Activated CD4-positive, alpha-beta T cell treated with anti-CD3 and anti-CD28 coated beads, Interleukin-2, amount 50 U/mL, for 16 hours (primary cell): ENCODE results near the gene PCDHA3.
"Not testable (repeated sequence)": the region's sequence is repeated elsewhere in the genome, so short reads cannot be mapped to it uniquely, and the experiment has no call there.

Experiments
- DNase-seq: peaks from one replicate; pipeline ENCODE4 v3.0.0-alpha.2; 2020

The PCDHA3 gene

DNA sequence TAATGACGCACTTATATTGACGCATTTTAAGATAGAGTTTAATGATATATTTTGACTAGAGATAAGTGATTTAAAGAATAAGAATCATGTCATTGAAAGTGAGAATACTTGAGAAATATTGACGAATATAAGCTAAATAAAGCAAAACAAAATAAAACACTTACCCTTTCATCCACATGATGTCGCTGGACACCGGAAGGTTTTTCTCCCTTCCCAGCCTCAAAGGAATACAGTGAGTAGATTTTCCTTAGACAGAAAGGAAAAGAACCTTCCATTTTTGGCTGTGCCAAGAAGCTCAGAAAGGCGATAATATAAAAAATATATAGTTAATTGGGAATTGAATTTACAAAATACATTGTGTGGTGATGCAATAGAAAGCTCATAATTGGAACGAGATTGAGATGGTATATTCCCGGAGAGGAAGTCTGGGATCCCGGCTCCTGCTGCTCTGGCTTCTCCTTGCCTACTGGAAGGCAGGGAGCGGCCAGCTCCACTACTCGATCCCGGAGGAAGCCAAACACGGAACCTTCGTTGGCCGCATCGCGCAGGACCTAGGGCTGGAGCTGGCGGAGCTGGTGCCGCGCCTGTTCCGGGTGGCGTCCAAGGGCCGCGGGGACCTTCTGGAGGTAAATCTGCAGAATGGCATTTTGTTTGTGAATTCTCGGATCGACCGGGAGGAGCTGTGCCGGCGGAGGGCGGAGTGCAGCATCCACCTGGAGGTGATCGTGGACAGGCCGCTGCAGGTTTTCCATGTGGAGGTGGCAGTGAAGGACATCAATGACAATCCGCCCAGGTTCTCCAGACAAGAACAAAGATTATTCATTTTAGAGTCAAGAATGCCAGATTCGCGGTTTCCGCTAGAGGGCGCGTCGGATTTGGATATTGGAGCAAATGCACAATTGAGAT, 20.8 kb downstream of the PCDHA3 start, which contains the start of gene PCDHA5:
Gene PCDHA5, plus strand, starts transcription at position 239 of the 906 bp plus-strand sequence.
- DNase-seq, result peak; percentile 23

DNA sequence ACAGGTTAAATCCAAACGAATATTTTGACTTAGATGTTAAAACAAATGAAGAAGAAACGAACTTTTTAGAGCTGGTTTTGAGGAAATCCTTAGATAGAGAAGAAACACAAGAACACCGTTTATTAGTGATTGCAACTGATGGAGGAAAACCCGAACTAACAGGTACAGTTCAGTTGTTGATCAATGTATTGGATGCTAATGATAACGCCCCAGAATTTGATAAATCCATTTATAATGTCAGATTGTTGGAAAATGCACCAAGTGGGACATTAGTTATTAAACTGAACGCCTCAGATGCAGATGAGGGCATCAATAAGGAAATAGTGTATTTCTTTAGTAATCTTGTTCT, 21.4 kb downstream of the PCDHA3 start:
- no peak for DNase-seq

DNA sequence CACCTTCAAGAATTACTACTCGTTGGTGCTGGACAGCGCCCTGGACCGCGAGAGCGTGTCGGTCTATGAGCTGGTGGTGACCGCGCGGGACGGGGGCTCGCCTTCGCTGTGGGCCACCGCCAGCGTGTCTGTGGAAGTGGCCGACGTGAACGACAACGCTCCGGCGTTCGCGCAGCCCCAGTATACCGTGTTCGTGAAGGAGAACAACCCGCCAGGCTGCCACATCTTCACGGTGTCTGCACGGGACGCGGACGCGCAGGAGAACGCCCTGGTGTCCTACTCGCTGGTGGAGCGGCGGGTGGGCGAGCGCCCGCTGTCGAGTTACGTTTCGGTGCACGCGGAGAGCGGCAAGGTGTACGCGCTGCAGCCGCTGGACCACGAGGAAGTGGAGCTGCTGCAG, 22.1 kb downstream of the PCDHA3 start:
- DNase-seq, result not testable (repeated sequence)

- DNase-seq, result no peak
These were observed 22.6 kb downstream of the PCDHA3 start for GRCh38 chr5:140823475-140823874.

GRCh38 chr5:140827704-140828361, 27.0 kb downstream of the PCDHA3 start, which contains the start of gene PCDHA6:
PCDHA6 (plus strand) TSS chr5:140827960; CDS start chr5:140828092, 132 bp downstream.
- DNase-seq, result no peak

DNA sequence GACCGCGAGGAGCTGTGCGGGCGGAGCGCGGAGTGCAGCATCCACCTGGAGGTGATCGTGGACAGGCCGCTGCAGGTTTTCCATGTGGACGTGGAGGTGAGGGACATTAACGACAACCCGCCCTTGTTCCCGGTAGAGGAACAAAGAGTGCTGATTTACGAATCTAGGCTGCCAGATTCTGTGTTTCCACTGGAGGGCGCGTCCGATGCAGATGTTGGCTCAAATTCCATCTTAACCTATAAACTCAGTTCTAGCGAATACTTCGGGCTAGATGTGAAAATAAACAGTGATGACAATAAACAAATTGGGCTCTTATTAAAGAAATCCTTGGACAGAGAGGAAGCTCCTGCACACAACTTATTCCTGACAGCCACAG, 27.5 kb downstream of the PCDHA3 start:
- DNase-seq, result no peak

DNA sequence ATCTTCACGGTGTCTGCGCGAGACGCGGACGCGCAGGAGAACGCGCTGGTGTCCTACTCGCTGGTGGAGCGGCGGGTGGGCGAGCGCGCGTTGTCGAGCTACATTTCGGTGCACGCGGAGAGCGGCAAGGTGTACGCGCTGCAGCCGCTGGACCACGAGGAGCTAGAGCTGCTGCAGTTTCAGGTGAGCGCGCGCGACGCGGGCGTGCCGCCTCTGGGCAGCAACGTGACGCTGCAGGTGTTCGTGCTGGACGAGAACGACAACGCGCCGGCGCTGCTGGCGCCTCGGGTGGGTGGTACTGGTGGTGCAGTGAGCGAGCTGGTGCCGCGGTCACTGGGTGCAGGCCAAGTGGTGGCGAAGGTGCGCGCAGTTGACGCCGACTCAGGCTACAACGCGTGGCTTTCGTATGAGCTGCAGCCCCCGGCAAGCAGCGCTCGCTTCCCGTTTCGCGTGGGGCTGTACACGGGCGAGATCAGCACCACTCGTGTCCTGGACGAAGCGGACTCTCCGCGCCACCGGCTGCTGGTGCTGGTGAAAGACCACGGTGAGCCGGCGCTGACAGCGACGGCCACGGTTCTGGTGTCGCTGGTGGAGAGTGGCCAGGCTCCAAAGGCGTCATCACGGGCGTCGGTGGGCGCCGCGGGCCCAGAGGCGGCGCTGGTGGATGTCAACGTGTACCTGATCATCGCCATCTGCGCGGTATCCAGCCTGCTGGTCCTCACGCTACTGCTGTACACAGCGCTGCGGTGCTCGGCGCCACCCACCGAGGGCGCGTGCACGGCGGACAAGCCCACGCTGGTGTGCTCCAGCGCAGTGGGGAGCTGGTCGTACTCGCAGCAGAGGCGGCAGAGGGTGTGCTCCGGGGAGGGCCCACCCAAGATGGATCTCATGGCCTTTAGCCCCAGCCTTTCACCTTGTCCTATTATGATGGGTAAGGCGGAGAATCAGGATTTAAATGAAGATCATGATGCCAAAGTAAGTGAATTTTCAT, 28.9 kb downstream of the PCDHA3 start:
- not testable (repeated sequence) for DNase-seq

DNA sequence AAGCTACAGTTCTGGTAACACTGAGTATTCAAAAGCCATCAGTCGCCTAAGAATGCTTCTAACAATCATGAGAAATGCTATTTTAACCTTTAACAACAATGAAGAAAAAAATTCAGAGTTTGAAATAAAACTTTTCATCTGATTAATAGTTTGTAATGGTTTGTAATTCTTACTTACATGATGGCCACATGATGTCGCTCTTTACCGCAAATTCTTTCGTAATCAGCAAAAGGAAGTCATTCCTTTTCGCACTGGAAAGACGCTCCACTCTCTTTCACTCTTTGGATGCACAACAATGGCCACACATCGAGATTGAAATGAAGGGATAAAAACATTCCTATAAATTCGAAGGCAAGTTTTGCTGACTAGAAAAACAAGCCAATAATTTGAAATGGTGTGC, 33.1 kb downstream of the PCDHA3 start, which contains the start of gene PCDHA7:
Gene PCDHA7, plus strand, starts transcription at position 277 of the 400 bp plus-strand sequence. Its CDS starts 115 bp downstream, at position 392.
- no peak for DNase-seq

- not testable (repeated sequence) for DNase-seq
These were observed 33.7 kb downstream of the PCDHA3 start for GRCh38 chr5:140834439-140835008.

GRCh38 chr5:140835622-140836510, 35.0 kb downstream of the PCDHA3 start:
- DNase-seq, result no peak

- peak; percentile 2 for DNase-seq
These were observed 40.4 kb downstream of the PCDHA3 start, which contains the start of gene PCDHA8 for GRCh38 chr5:140840978-140841962. PCDHA8 (plus strand) TSS chr5:140841187; CDS start chr5:140841322, 135 bp downstream.

DNA sequence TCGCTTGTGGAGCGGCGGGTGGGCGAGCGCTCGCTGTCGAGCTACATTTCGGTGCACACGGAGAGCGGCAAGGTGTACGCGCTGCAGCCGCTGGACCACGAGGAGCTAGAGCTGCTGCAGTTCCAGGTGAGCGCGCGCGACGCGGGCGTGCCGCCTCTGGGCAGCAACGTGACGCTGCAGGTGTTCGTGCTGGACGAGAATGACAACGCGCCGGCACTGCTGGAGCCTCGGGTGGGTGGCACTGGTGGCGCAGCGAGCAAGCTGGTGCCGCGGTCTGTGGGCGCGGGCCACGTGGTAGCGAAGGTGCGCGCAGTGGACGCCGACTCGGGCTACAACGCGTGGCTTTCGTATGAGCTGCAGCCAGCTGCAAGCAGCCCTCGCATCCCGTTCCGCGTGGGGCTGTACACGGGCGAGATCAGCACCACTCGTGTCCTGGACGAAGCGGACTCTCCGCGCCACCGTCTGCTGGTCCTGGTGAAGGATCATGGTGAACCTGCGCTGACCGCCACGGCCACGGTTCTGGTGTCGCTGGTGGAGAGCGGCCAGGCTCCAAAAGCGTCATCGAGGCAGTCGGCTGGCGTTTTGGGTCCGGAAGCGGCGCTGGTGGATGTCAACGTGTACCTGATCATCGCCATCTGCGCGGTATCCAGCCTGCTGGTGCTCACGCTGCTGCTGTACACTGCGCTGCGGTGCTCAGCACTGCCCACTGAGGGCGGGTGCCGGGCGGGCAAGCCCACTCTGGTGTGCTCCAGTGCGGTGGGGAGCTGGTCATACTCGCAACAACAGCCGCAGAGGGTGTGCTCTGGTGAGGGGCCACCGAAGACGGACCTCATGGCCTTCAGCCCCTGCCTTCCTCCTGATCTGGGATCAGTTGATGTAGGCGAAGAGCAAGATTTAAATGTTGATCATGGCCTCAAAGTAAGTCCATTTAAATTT, 42.2 kb downstream of the PCDHA3 start:
- no peak for DNase-seq

DNA sequence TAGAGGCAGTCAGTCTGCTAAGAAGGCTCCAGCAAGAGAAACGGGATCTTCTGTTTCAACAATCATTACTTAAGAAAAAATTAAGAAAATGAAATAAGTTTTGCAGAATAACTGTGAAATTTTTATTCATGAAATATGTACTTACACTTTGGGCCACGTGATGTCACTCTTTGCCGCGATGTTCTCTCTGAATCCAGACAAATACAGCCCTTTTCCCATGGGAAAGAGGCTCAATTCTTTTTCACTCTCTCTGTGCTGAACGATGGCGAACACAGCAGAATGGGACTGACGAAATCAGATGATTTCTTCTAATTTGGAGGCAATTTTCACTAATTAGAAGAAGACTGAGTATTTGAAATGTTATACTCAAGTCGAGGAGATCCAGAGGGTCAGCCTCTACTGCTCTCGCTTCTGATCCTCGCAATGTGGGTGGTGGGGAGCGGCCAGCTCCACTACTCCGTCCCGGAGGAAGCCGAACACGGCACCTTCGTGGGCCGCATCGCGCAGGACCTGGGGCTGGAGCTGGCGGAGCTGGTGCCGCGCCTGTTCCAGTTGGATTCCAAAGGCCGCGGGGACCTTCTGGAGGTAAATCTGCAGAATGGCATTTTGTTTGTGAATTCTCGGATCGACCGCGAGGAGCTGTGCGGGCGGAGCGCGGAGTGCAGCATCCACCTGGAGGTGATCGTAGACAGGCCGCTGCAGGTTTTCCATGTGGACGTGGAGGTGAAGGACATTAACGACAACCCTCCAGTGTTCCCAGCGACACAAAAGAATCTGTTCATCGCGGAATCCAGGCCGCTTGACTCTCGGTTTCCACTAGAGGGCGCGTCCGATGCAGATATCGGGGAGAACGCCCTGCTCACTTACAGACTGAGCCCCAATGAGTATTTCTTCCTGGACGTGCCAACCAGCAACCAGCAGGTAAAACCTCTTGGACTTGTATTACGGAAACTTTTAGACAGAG, 47.6 kb downstream of the PCDHA3 start, which contains the start of gene PCDHA9:
Gene PCDHA9, plus strand, starts transcription at position 244 of the 964 bp plus-strand sequence. Its CDS starts 114 bp downstream, at position 358.
- DNase-seq, result not testable (repeated sequence)

GRCh38 chr5:140849831-140850634, 49.2 kb downstream of the PCDHA3 start:
- not testable (repeated sequence) for DNase-seq
